GM19035 (cell line): ENCODE data around the gene CHERP.
"Not testable (repeated sequence)": the region's sequence is repeated elsewhere in the genome, so short reads cannot be mapped to it uniquely, and the experiment has no call there.

Experiments used
- ATAC-seq: cut with Tn5 transposase; IDR thresholded peaks from one replicate; pipeline ENCODE4 v1.9.1; 2021; ENCODE audit not compliant: unreplicated experiment

The CHERP gene

GRCh38 chr19:16544473-16545231, 2.4 kb upstream of the CHERP start:
- no peak for ATAC-seq

- ATAC-seq = not testable (repeated sequence)
Observed at GRCh38 chr19:16543734-16544133, 1.5 kb upstream of the CHERP start.

- ATAC-seq = no peak
Observed at GRCh38 chr19:16542910-16543472, 754 bp upstream of the CHERP start.

GRCh38 chr19:16541526-16542044, 652 bp downstream of the CHERP start:
- ATAC-seq = peak; percentile 16

- no peak for ATAC-seq
Observed at GRCh38 chr19:16540948-16541347, 1.3 kb downstream of the CHERP start.

- no peak for ATAC-seq
Observed at GRCh38 chr19:16537111-16537510, 5.1 kb downstream of the CHERP start.

- ATAC-seq = no peak
Observed at GRCh38 chr19:16536130-16536529, 6.1 kb downstream of the CHERP start.

GRCh38 chr19:16535381-16535780, 6.9 kb downstream of the CHERP start:
- no peak for ATAC-seq

GRCh38 chr19:16532440-16533234, 9.6 kb downstream of the CHERP start:
- no peak for ATAC-seq

- no peak for ATAC-seq
Observed at GRCh38 chr19:16531380-16531669, 10.9 kb downstream of the CHERP start.

- ATAC-seq = no peak
Observed at GRCh38 chr19:16530540-16531379, 11.5 kb downstream of the CHERP start.

- no peak for ATAC-seq
Observed at GRCh38 chr19:16529466-16530144, 12.6 kb downstream of the CHERP start.

GRCh38 chr19:16527971-16528521, 14.2 kb downstream of the CHERP start:
- no peak for ATAC-seq

GRCh38 chr19:16527334-16527935, 14.8 kb downstream of the CHERP start:
- no peak for ATAC-seq

- ATAC-seq = no peak
Observed at GRCh38 chr19:16525751-16526481, 16.3 kb downstream of the CHERP start.

GRCh38 chr19:16524991-16525734, 17.1 kb downstream of the CHERP start:
- ATAC-seq = no peak

GRCh38 chr19:16522559-16523377, 19.5 kb downstream of the CHERP start:
- no peak for ATAC-seq
